IMR-90 (cell line): ENCODE data around the gene OTOL1. TPM values are rescaled to one million over a fixed set of nuclear protein-coding genes. Genes with fewer than 3 reads are reported as not detected.

Experiments used
- ATAC-seq: fragments of 200-7000 bp; cut with Tn5 transposase; 2 replicates; pipeline ENCODE4 v1.9.1; 2020; ENCODE audit warnings: low read depth, mild to moderate bottlenecking, moderate library complexity
- BruUV-seq: library from RNA; stranded (reverse); fragments of 400-500 nt; replicated peaks from 2 replicates; lab custom pipeline; 2021; lab: Mats Ljungman, UMichigan
- CTCF ChIA-PET: fragments of 300-600 bp; formaldehyde crosslinking; extraction: SDS; loops from one replicate; lab custom pipeline; 2021; ENCODE audit warnings: antibody characterized with exemption; lab: Yijun Ruan, JAX
- POLR2A ChIA-PET: fragments of 300-600 bp; sonication (Branson Sonifier 250); formaldehyde crosslinking; loops from one replicate; lab custom pipeline; 2022; ENCODE audit warnings: antibody characterized with exemption; ENCODE audit not compliant: unreplicated experiment; lab: Charles Lee
- DNase-seq: peaks from one replicate; pipeline ENCODE4 v3.0.0; 2013
- H2AFZ ChIP-seq: replicated peaks from 2 replicates; pipeline ENCODE3; 2013; ENCODE audit warnings: low read length, mild to moderate bottlenecking; ENCODE audit not compliant: poor library complexity
- H2AK5ac ChIP-seq: 2 replicates; pipeline ENCODE4 v1.6.1; 2013; ENCODE audit warnings: low read depth, low read length, inconsistent platforms
- H2AK9ac ChIP-seq: replicated peaks from 2 replicates; pipeline ENCODE3; 2013; ENCODE audit warnings: mild to moderate bottlenecking, low read depth, low read length, moderate library complexity; ENCODE audit not compliant: poor library complexity
- H2BK120ac ChIP-seq: 2 replicates; pipeline ENCODE4 v1.6.1; 2013; ENCODE audit warnings: low read depth, low read length, inconsistent platforms
- H2BK15ac ChIP-seq: 3 replicates; pipeline ENCODE4 v1.6.1; 2013; ENCODE audit warnings: low read depth, low read length, inconsistent platforms
- H2BK20ac ChIP-seq: 2 replicates; pipeline ENCODE4 v1.6.1; 2013; ENCODE audit warnings: low read depth, mild to moderate bottlenecking, inconsistent platforms, low read length, moderate library complexity
- H2BK5ac ChIP-seq: 2 replicates; pipeline ENCODE4 v1.6.1; 2013; ENCODE audit warnings: mild to moderate bottlenecking, low read depth, low read length, inconsistent platforms; ENCODE audit not compliant: poor library complexity, severe bottlenecking
- H3K14ac ChIP-seq: replicated peaks from 2 replicates; pipeline ENCODE4 v1.6.1; 2013; ENCODE audit warnings: low read depth, low read length, inconsistent platforms
- H3K18ac ChIP-seq: 2 replicates; pipeline ENCODE4 v1.6.1; 2013; ENCODE audit warnings: low read depth, low read length, control low read depth
- H3K23ac ChIP-seq: 2 replicates; pipeline ENCODE4 v1.6.1; 2013; ENCODE audit warnings: low read depth, low read length, inconsistent platforms
- H3K27ac ChIP-seq: 2 replicates; pipeline ENCODE4 v1.5.1; 2013; ENCODE audit warnings: mild to moderate bottlenecking, control low read depth, low read length; ENCODE audit not compliant: insufficient read depth
- H3K27me3 ChIP-seq: 2 replicates; pipeline ENCODE4 v1.6.1; 2013; ENCODE audit warnings: low read length; ENCODE audit not compliant: control insufficient read depth, insufficient read depth
- H3K36me3 ChIP-seq: 2 replicates; pipeline ENCODE4 v1.6.1; 2013; ENCODE audit warnings: low read length, mixed read lengths; ENCODE audit not compliant: control insufficient read depth, insufficient read depth
- H3K4ac ChIP-seq: 2 replicates; pipeline ENCODE4 v1.6.1; 2013; ENCODE audit warnings: low read depth, low read length, inconsistent platforms
- H3K4me1 ChIP-seq: 2 replicates; pipeline ENCODE4 v1.6.1; 2013; ENCODE audit warnings: low read length, mixed read lengths; ENCODE audit not compliant: control insufficient read depth, insufficient read depth
- H3K4me2 ChIP-seq: 2 replicates; pipeline ENCODE4 v1.6.1; 2013; ENCODE audit warnings: low read depth, mild to moderate bottlenecking, control low read depth, low read length, moderate library complexity
- H3K4me3 ChIP-seq: 2 replicates; pipeline ENCODE4 v1.5.1; 2013; ENCODE audit warnings: low read depth, mild to moderate bottlenecking, control low read depth, low read length, moderate library complexity; ENCODE audit not compliant: insufficient read depth
- H3K56ac ChIP-seq: 2 replicates; pipeline ENCODE4 v1.6.1; 2013; ENCODE audit warnings: low read length, inconsistent platforms; ENCODE audit not compliant: insufficient read depth; ENCODE audit errors: extremely low read depth
- H3K79me1 ChIP-seq, 2 experiments: 2 replicates each; pipeline ENCODE4 v1.6.1; 2013; ENCODE audit warnings: low read length in 2 of 2, inconsistent platforms in 1 of 2, low read depth in 1 of 2
- H3K9ac ChIP-seq: 2 replicates; pipeline ENCODE4 v1.6.1; 2013; ENCODE audit warnings: low read depth, low read length, control low read depth
- H3K9me1 ChIP-seq: 2 replicates; pipeline ENCODE4 v1.6.1; 2013; ENCODE audit warnings: low read length, inconsistent platforms; ENCODE audit not compliant: insufficient read depth
- H3K9me3 ChIP-seq: 2 replicates; pipeline ENCODE4 v1.6.1; 2013; ENCODE audit warnings: low read length; ENCODE audit not compliant: control insufficient read depth, insufficient read depth
- H4K20me1 ChIP-seq: 2 replicates; pipeline ENCODE4 v1.6.1; 2013; ENCODE audit warnings: low read length, inconsistent platforms; ENCODE audit not compliant: insufficient read depth
- H4K5ac ChIP-seq: 2 replicates; pipeline ENCODE4 v1.6.1; 2013; ENCODE audit warnings: mild to moderate bottlenecking, low read depth, low read length, control low read depth
- H4K8ac ChIP-seq, 2 experiments: 2 replicates each; pipeline ENCODE4 v1.6.1; 2013; ENCODE audit warnings: low read depth in 2 of 2, low read length in 2 of 2, control low read depth in 1 of 2, inconsistent platforms in 1 of 2
- H4K91ac ChIP-seq: 2 replicates; pipeline ENCODE4 v1.6.1; 2013; ENCODE audit warnings: low read depth, low read length, inconsistent platforms; ENCODE audit not compliant: insufficient read depth
- BHLHE40 ChIP-seq: fragments of 150-350 bp; IDR thresholded peaks from 2 replicates; pipeline ENCODE4 v1.6.1; 2016; ENCODE audit warnings: mild to moderate bottlenecking, low read depth, low read length
- CEBPB ChIP-seq: IDR thresholded peaks from 2 replicates; pipeline ENCODE4 v1.6.1; 2012; ENCODE audit warnings: low read depth, low read length, improper control_type of control experiment
- CHD1 ChIP-seq: IDR thresholded peaks from 2 replicates; pipeline ENCODE4 v1.6.1; 2012; ENCODE audit warnings: low read depth, low read length, improper control_type of control experiment
- CTCF ChIP-seq: conservative IDR thresholded peaks from 2 replicates; pipeline ENCODE4 v1.5.1; 2012; ENCODE audit warnings: mild to moderate bottlenecking, low read depth, low read length, improper control_type of control experiment
- ELK1 ChIP-seq: fragments of 150-350 bp; IDR thresholded peaks from 2 replicates; pipeline ENCODE4 v1.6.1; 2016; ENCODE audit warnings: low read depth, mild to moderate bottlenecking, low read length, moderate library complexity, borderline replicate concordance
- FOS ChIP-seq: fragments of 150-350 bp; IDR thresholded peaks from 2 replicates; pipeline ENCODE4 v1.6.1; 2016; ENCODE audit warnings: low read depth, low read length
- MAFK ChIP-seq: IDR thresholded peaks from 2 replicates; pipeline ENCODE4 v1.6.1; 2012; ENCODE audit warnings: low read depth, low read length, improper control_type of control experiment
- MAZ ChIP-seq: IDR thresholded peaks from 2 replicates; pipeline ENCODE4 v1.6.1; 2012; ENCODE audit warnings: low read depth, mild to moderate bottlenecking, low read length, improper control_type of control experiment, moderate library complexity, borderline replicate concordance
- MXI1 ChIP-seq: IDR thresholded peaks from 2 replicates; pipeline ENCODE4 v1.6.1; 2012; ENCODE audit warnings: low read depth, mild to moderate bottlenecking, low read length, moderate library complexity, borderline replicate concordance
- NFE2L2 ChIP-seq: fragments of 150-350 bp; IDR thresholded peaks from 2 replicates; pipeline ENCODE4 v1.6.1; 2016; ENCODE audit warnings: low read depth, mild to moderate bottlenecking, low read length
- POLR2A ChIP-seq: IDR thresholded peaks from 2 replicates; pipeline ENCODE4 v1.6.1; 2012; ENCODE audit warnings: mild to moderate bottlenecking, low read depth, low read length
- RAD21 ChIP-seq: IDR thresholded peaks from 2 replicates; pipeline ENCODE4 v1.6.1; 2012; ENCODE audit warnings: low read length, improper control_type of control experiment
- RCOR1 ChIP-seq: IDR thresholded peaks from 2 replicates; pipeline ENCODE4 v1.6.1; 2012; ENCODE audit warnings: mild to moderate bottlenecking, low read length, improper control_type of control experiment; ENCODE audit not compliant: insufficient replicate concordance
- RFX5 ChIP-seq: IDR thresholded peaks from 2 replicates; pipeline ENCODE4 v1.8.0; 2012; ENCODE audit warnings: low read depth, mild to moderate bottlenecking, low read length, moderate library complexity
- SMC3 ChIP-seq: fragments of 150-350 bp; IDR thresholded peaks from 2 replicates; pipeline ENCODE4 v1.6.1; 2016; ENCODE audit warnings: low read depth, mild to moderate bottlenecking, antibody characterized with exemption, low read length, moderate library complexity
- USF2 ChIP-seq: fragments of 150-350 bp; IDR thresholded peaks from 2 replicates; pipeline ENCODE4 v1.6.1; 2017; ENCODE audit warnings: mild to moderate bottlenecking, antibody characterized with exemption, low read length, low read depth
- WGBS, 2 experiments: methylation state at CpG; one replicate each; pipeline versions ENCODE4 v1.1.5 to v1.1.7; 2013; ENCODE audit warnings: missing lambda C conversion rate in 2 of 2; ENCODE audit not compliant: insufficient read length in 1 of 2; ENCODE audit errors: extremely low coverage in 2 of 2; 5-methylcytosine and 5-hydroxymethylcytosine counted together
- dilution Hi-C: fragments of 300-500 bp; cut with HindIII; formaldehyde crosslinking; loops from one replicate; pipeline ENCODE4 v1.14.3; 2018; ENCODE audit warnings: low sequenced_read_pairs; ENCODE audit not compliant: unreplicated experiment
- in situ Hi-C: fragments of 300-500 bp; cut with MboI; formaldehyde crosslinking; loops from 3 replicates; pipeline ENCODE4 v1.14.3; 2019; ENCODE audit warnings: low sequenced_read_pairs, inconsistent platforms, mixed read lengths
- intact Hi-C: fragments of 100-400 bp; cut with micrococcal nuclease; formaldehyde crosslinking; loops from 2 replicates; pipeline ENCODE4 v1.10.0; 2022
- polyA plus RNA-seq, 3 experiments: library from polyadenylated mRNA; depleted of rRNA; stranded (reverse); fragments of >200 nt; gene quantifications; 2 replicates each; pipeline ENCODE4 v1.2.3, GENCODE V29; 2012; ENCODE audit warnings: low replicate concordance in 1 of 3
- total RNA-seq: library from RNA; depleted of rRNA; stranded (reverse); fragments of >200 nt; gene quantifications from 2 replicates; pipeline ENCODE4 v1.2.3, GENCODE V29; 2012

The OTOL1 gene
- total and polyA plus RNA-seq, 2 of the 4 experiments (the other 2 are of a cell fraction), result not detected

GRCh38 chr3:161552984-161553560, 56.5 kb downstream of the OTOL1 start:
- H3K9me3 ChIP-seq, result peaks cover 2% of the 10 kb centered on the region; the same call in 1 of the 2 replicates
- H4K91ac ChIP-seq, result no peak overlapping the region
- no peak overlapping the region for H2BK5ac ChIP-seq
- intact Hi-C loops (no loop called here), dilution Hi-C loops (no loop called here), in situ Hi-C loops (no loop called here)
- no TSS peak for BruUV-seq
- no peak overlapping the region for H3K9ac ChIP-seq
- no peak overlapping the region for H3K14ac ChIP-seq
- H4K20me1 ChIP-seq, result no peaks in the 10 kb centered on the region
- no peak overlapping the region for H2AFZ ChIP-seq
- DNase-seq (no peak), ATAC-seq (no peak)
- no peak overlapping the region for H4K8ac ChIP-seq
- no peaks in the 10 kb centered on the region for H3K36me3 ChIP-seq
- no peak overlapping the region for H3K18ac ChIP-seq
- H3K56ac ChIP-seq, result no peak overlapping the region
- no peak overlapping the region for H3K27ac ChIP-seq
- no peak overlapping the region for H2BK20ac ChIP-seq
- no peaks in the 10 kb centered on the region for H3K9me1 ChIP-seq
- H4K5ac ChIP-seq, result no peak overlapping the region
- no peak overlapping the region for H3K4ac ChIP-seq
- no peak overlapping the region for H2BK15ac ChIP-seq
- H3K4me2 ChIP-seq, result no peak overlapping the region
- no peak overlapping the region for H3K23ac ChIP-seq
- no peak overlapping the region for H2AK9ac ChIP-seq
- no CpG with 5 or more reads among the region's 6 CpGs for WGBS, 2 experiments
- no peak overlapping the region for H3K4me3 ChIP-seq
- POLR2A ChIA-PET, result no interaction called here
- no peaks in the 10 kb centered on the region for H3K4me1 ChIP-seq
- H3K27me3 ChIP-seq, result no peaks in the 10 kb centered on the region
- no peak overlapping the region for H2AK5ac ChIP-seq
- H3K79me1 ChIP-seq, result no peaks in the 10 kb centered on the region
- TF ChIP-seq MAZ, result no peak
- no peak for TF ChIP-seq RCOR1
- TF ChIP-seq CTCF, result no peak
- no peak for TF ChIP-seq CEBPB
- TF ChIP-seq BHLHE40, result no peak
- no peak for TF ChIP-seq RAD21
- no peak for TF ChIP-seq POLR2A
- TF ChIP-seq MAFK, result no peak
- no peak for TF ChIP-seq CHD1
- TF ChIP-seq USF2, result no peak
- no peak for TF ChIP-seq SMC3
- TF ChIP-seq FOS, result no peak
- no peak for TF ChIP-seq ELK1
- no peak for TF ChIP-seq RFX5
- TF ChIP-seq NFE2L2, result no peak
- no peak for TF ChIP-seq MXI1
- CTCF ChIA-PET, result no interaction called here
- no peak overlapping the region for H2BK120ac ChIP-seq
